Kidney epithelial cell (primary cell): ENCODE results near the gene URI1. TPM values are rescaled to one million over a fixed set of nuclear protein-coding genes. Genes with fewer than 3 reads are reported as not detected.

Experiments used
- DNase-seq: peaks from one replicate; pipeline ENCODE4 v3.0.0-alpha.2; 2010; ENCODE audit warnings: low read depth
- H3K27me3 ChIP-seq: 2 replicates; pipeline ENCODE4 v1.6.0; 2011; ENCODE audit warnings: low read length; ENCODE audit not compliant: control insufficient read depth, insufficient read depth
- H3K36me3 ChIP-seq: 2 replicates; pipeline ENCODE4 v1.5.1; 2011; ENCODE audit warnings: low read length; ENCODE audit not compliant: control insufficient read depth, insufficient read depth
- H3K4me3 ChIP-seq: 2 replicates; pipeline ENCODE4 v1.5.1; 2011; ENCODE audit warnings: low read depth, mild to moderate bottlenecking, control low read depth, low read length
- total RNA-seq: library from RNA; depleted of rRNA; stranded (reverse); fragments of >200 nt; gene quantifications from 2 replicates; pipeline ENCODE4 v1.2.3, GENCODE V29; 2015
- TF ChIP-seq, protein P1 (sequence below): IDR thresholded peaks from 2 replicates; pipeline ENCODE4 v1.5.1; 2011; ENCODE audit warnings: mild to moderate bottlenecking, moderate library complexity, low read length, control low read depth, inconsistent platforms; ENCODE audit not compliant: insufficient read depth, poor library complexity, severe bottlenecking

Gene URI1
- total RNA-seq, 1 donor from 2014 or later = 52.0 TPM

GRCh38 chr19:29992233-29992867 lies 50.3 kb downstream of the URI1 start:
- no peak for DNase-seq
- Histone ChIP-seq H3K27me3 (no peaks in the 10 kb centered on the region), H3K4me3 (no peak overlapping the region), H3K36me3 (no peaks in the 10 kb centered on the region)
- TF ChIP-seq, protein P1, sequence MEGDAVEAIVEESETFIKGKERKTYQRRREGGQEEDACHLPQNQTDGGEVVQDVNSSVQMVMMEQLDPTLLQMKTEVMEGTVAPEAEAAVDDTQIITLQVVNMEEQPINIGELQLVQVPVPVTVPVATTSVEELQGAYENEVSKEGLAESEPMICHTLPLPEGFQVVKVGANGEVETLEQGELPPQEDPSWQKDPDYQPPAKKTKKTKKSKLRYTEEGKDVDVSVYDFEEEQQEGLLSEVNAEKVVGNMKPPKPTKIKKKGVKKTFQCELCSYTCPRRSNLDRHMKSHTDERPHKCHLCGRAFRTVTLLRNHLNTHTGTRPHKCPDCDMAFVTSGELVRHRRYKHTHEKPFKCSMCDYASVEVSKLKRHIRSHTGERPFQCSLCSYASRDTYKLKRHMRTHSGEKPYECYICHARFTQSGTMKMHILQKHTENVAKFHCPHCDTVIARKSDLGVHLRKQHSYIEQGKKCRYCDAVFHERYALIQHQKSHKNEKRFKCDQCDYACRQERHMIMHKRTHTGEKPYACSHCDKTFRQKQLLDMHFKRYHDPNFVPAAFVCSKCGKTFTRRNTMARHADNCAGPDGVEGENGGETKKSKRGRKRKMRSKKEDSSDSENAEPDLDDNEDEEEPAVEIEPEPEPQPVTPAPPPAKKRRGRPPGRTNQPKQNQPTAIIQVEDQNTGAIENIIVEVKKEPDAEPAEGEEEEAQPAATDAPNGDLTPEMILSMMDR = no peak

GRCh38 chr19:29999490-29999889 lies 57.5 kb downstream of the URI1 start:
- DNase-seq = no peak
- Histone ChIP-seq H3K27me3 (no peaks in the 10 kb centered on the region), H3K36me3 (no peaks in the 10 kb centered on the region), H3K4me3 (no peak overlapping the region)
- TF ChIP-seq, protein P1 = no peak

DNA sequence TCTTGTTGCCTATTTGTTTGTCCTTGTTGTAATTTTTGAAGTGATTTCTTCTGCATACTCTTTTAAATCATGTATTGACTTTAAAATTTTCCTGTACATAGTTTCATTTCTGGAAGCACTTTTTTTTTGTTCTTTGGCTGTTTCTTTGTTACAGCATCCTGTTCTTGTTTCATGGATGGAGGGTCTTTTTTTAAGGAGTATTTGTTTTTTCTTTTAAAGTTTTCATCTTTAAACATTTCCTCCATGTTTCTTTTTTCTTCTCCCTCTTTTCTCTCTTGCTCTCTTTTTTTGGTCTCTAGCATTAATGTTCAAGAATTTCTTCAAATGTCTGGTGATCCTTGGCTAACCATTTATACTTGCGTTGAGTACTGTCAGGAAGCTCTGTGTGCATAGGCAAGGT lies 58.8 kb downstream of the URI1 start:
- TF ChIP-seq, protein P1 = no peak
- H3K36me3 ChIP-seq = no peaks in the 10 kb centered on the region

GRCh38 chr19:30001301-30001700 lies 59.3 kb downstream of the URI1 start:
- Histone ChIP-seq H3K27me3 (no peaks in the 10 kb centered on the region), H3K4me3 (no peak overlapping the region), H3K36me3 (no peaks in the 10 kb centered on the region)
- TF ChIP-seq, protein P1 = no peak
- DNase-seq = no peak

More for the DNA sequence above, 58.8 kb downstream of the URI1 start:
- H3K4me3 ChIP-seq = no peak overlapping the region
- DNase-seq = no peak
- H3K27me3 ChIP-seq = no peaks in the 10 kb centered on the region

- Histone ChIP-seq H3K27me3 (no peaks in the 10 kb centered on the region), H3K4me3 (no peak overlapping the region), H3K36me3 (no peaks in the 10 kb centered on the region)
- no peak for DNase-seq
- TF ChIP-seq, protein P1 = no peak
Observed at GRCh38 chr19:30001791-30002190, 59.8 kb downstream of the URI1 start.

DNA sequence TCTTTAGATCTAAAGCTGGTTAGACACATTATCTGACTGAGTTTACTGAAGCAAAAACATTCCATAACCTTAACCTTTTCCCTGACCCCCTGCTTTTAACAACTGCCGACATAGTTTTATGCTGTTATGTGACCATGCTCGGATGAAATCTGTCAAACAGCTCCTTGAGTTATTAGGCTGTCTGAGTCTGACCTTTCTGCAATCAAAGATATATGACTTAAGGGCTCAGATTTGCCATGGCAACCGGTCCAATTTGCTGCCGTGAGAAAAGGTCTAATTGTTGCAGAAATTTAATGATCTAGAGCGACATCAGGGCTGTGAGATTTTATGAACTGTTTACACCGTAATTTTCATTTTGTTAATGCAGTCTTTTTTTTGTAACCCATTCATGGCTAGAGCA lies 61.8 kb downstream of the URI1 start:
- Histone ChIP-seq H3K4me3 (no peak overlapping the region), H3K36me3 (no peaks in the 10 kb centered on the region), H3K27me3 (no peaks in the 10 kb centered on the region)
- TF ChIP-seq, protein P1 = no peak
- DNase-seq = no peak
